ENCODE data around the gene HSPA9.

DNA sequence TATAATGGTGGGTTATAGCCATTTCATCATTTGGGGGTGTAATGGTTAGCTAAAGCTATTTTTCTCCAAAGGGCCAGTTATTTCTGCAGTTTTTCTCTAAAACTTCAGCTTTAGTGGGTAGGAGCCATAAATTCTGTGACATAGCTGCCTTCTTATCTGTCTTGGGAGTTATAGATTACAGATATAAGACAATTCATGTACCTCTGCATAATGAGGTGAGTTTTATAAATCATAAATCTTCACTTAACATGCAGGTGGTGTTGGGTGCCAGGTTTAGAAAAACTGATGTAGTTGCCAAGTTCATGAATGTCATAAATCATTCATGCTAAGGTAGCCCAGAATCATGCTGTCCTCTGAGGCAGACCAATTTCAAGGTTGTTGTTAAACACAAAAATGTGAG, 10.0 kb upstream of the HSPA9 start:
- TF ChIP-seq POLR2AphosphoS5 (IDR thresholded peaks at IDR 0.05; ENCODE audit: low read depth, low read length): no peak
- TF ChIP-seq TAF1 (IDR thresholded peaks at IDR 0.05; ENCODE audit: borderline replicate concordance, insufficient read depth, low read length): no peak
- TF ChIP-seq, protein P1, sequence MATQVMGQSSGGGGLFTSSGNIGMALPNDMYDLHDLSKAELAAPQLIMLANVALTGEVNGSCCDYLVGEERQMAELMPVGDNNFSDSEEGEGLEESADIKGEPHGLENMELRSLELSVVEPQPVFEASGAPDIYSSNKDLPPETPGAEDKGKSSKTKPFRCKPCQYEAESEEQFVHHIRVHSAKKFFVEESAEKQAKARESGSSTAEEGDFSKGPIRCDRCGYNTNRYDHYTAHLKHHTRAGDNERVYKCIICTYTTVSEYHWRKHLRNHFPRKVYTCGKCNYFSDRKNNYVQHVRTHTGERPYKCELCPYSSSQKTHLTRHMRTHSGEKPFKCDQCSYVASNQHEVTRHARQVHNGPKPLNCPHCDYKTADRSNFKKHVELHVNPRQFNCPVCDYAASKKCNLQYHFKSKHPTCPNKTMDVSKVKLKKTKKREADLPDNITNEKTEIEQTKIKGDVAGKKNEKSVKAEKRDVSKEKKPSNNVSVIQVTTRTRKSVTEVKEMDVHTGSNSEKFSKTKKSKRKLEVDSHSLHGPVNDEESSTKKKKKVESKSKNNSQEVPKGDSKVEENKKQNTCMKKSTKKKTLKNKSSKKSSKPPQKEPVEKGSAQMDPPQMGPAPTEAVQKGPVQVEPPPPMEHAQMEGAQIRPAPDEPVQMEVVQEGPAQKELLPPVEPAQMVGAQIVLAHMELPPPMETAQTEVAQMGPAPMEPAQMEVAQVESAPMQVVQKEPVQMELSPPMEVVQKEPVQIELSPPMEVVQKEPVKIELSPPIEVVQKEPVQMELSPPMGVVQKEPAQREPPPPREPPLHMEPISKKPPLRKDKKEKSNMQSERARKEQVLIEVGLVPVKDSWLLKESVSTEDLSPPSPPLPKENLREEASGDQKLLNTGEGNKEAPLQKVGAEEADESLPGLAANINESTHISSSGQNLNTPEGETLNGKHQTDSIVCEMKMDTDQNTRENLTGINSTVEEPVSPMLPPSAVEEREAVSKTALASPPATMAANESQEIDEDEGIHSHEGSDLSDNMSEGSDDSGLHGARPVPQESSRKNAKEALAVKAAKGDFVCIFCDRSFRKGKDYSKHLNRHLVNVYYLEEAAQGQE (IDR thresholded peaks at IDR 0.05; ENCODE audit: insufficient read depth in 1 of 2, low read depth in 2 of 2, low read length in 2 of 2): no peak
